Measurements from ENCODE around the gene SFMBT1.

SFMBT1 gene

GRCh38 chr3:53046171-53047170, 598 bp upstream of the SFMBT1 start (continued):
- TF ChIP-seq PRDM6 (tag by site-specific recombination; IDR thresholded peaks at IDR 0.05) (no peak), EGR2 (tag by site-specific recombination; IDR thresholded peaks at IDR 0.05; ENCODE audit: low read depth) (peak; percentile 46), SALL2 (tag by site-specific recombination; IDR thresholded peaks at IDR 0.05; ENCODE audit: borderline replicate concordance) (no peak), ZSCAN18 (tag by site-specific recombination; IDR thresholded peaks at IDR 0.05) (no peak), ATF2 (tag by site-specific recombination; IDR thresholded peaks at IDR 0.05; ENCODE audit: low read depth) (no peak), ZNF175 (tag by site-specific recombination; IDR thresholded peaks at IDR 0.05) (no peak), ZNF19 (tag by site-specific recombination; IDR thresholded peaks at IDR 0.05; ENCODE audit: low read depth) (no peak), ZNF529 (tag by site-specific recombination; IDR thresholded peaks at IDR 0.05; ENCODE audit: insufficient replicate concordance) (no peak), ZBTB8A (tag by site-specific recombination; IDR thresholded peaks at IDR 0.05) (peak; percentile 42), ZNF16 (tag by site-specific recombination; IDR thresholded peaks at IDR 0.05; ENCODE audit: low read depth) (no peak), ZNF404 (tag by site-specific recombination; IDR thresholded peaks at IDR 0.05) (no peak), ZFHX2 (tag by site-specific recombination; conservative IDR thresholded peaks at IDR 0.05) (peak; percentile 48), ZNF140 (tag by site-specific recombination; IDR thresholded peaks at IDR 0.05) (no peak), CTCF (tag by site-specific recombination; IDR thresholded peaks at IDR 0.05) (no peak), ZNF544 (tag by site-specific recombination; IDR thresholded peaks at IDR 0.05) (no peak), ZNF76 (tag by site-specific recombination; IDR thresholded peaks at IDR 0.05; ENCODE audit: borderline replicate concordance, low read depth) (no peak), GLI4 (tag by site-specific recombination; IDR thresholded peaks at IDR 0.05) (no peak), ZNF362 (tag by site-specific recombination; IDR thresholded peaks at IDR 0.05) (no peak), ZNF18 (tag by site-specific recombination; IDR thresholded peaks at IDR 0.05) (no peak), REPIN1 (tag by site-specific recombination; IDR thresholded peaks at IDR 0.05; ENCODE audit: low read depth) (no peak), SP2 (tag by site-specific recombination; IDR thresholded peaks at IDR 0.05) (no peak)

Measured in HEK293 (cell line).